Neuronal stem cell (in vitro differentiated cells): Measurements from ENCODE around the gene PDXDC1.

Experiments used
- DNase-seq: peaks from one replicate; pipeline ENCODE4 v3.0.0-alpha.2; 2013; ENCODE audit warnings: low spot score
- H2AFZ ChIP-seq: one replicate; pipeline ENCODE4 v1.6.1; 2013; ENCODE audit warnings: mild to moderate bottlenecking, low read length, inconsistent platforms
- H2AK5ac ChIP-seq: 2 replicates; pipeline ENCODE4 v1.6.1; 2013; ENCODE audit warnings: low read depth, mild to moderate bottlenecking, inconsistent platforms, low read length, moderate library complexity, mixed read lengths
- H2BK120ac ChIP-seq: 2 replicates; pipeline ENCODE4 v1.6.1; 2013; ENCODE audit warnings: low read depth, mild to moderate bottlenecking, inconsistent platforms, low read length, moderate library complexity, mixed read lengths
- H2BK12ac ChIP-seq: one replicate; pipeline ENCODE4 v1.6.1; 2013; ENCODE audit warnings: low read length, inconsistent platforms
- H2BK15ac ChIP-seq: 2 replicates; pipeline ENCODE4 v1.6.1; 2013; ENCODE audit warnings: mild to moderate bottlenecking, low read length, inconsistent platforms, mixed read lengths
- H2BK5ac ChIP-seq: one replicate; pipeline ENCODE4 v1.6.1; 2013; ENCODE audit warnings: inconsistent platforms, mild to moderate bottlenecking, low read length, moderate library complexity
- H3K14ac ChIP-seq: one replicate; pipeline ENCODE4 v1.6.1; 2013; ENCODE audit warnings: low read length, inconsistent platforms
- H3K18ac ChIP-seq: 2 replicates; pipeline ENCODE4 v1.6.1; 2013; ENCODE audit warnings: low read length, inconsistent platforms
- H3K23ac ChIP-seq: 2 replicates; pipeline ENCODE4 v1.6.1; 2013; ENCODE audit warnings: low read depth, mild to moderate bottlenecking, mixed read lengths, low read length, inconsistent platforms; ENCODE audit not compliant: poor library complexity
- H3K27ac ChIP-seq: replicated peaks from 3 replicates; pipeline ENCODE4 v1.5.1; 2013; ENCODE audit warnings: low read length, inconsistent platforms
- H3K27me3 ChIP-seq, 3 experiments: 2 replicates each; pipeline ENCODE4 v1.6.1; 2013; ENCODE audit warnings: low read length in 3 of 3, mild to moderate bottlenecking in 2 of 3, inconsistent platforms in 1 of 3, low read depth in 1 of 3, mixed read lengths in 1 of 3, moderate library complexity in 1 of 3; ENCODE audit not compliant: control insufficient read depth in 3 of 3, insufficient read depth in 3 of 3
- H3K36me3 ChIP-seq, 2 donors: replicated peaks in 1 of 2; 2 replicates each; pipeline ENCODE4 v1.6.1; 2013; ENCODE audit warnings: low read length in 2 of 2; ENCODE audit not compliant: control insufficient read depth in 2 of 2, insufficient read depth in 2 of 2
- H3K4ac ChIP-seq: 2 replicates; pipeline ENCODE4 v1.6.1; 2013; ENCODE audit warnings: inconsistent platforms, mild to moderate bottlenecking, low read length, moderate library complexity
- H3K4me1 ChIP-seq, 2 donors: 1 replicate in 1 of 2; 2 replicates in 1 of 2; pipeline ENCODE4 v1.6.1; 2013; ENCODE audit warnings: low read length in 2 of 2, low read depth in 1 of 2; ENCODE audit not compliant: control insufficient read depth in 2 of 2, insufficient read depth in 1 of 2
- H3K4me2 ChIP-seq: one replicate; pipeline ENCODE4 v1.6.1; 2013; ENCODE audit warnings: mild to moderate bottlenecking, low read length, inconsistent platforms; ENCODE audit not compliant: insufficient read depth, poor library complexity, severe bottlenecking
- H3K4me3 ChIP-seq, 2 donors: 2 replicates each; pipeline ENCODE4 v1.5.1; 2013; ENCODE audit warnings: low read length in 2 of 2, mild to moderate bottlenecking in 2 of 2, inconsistent platforms in 1 of 2, moderate library complexity in 1 of 2
- H3K79me1 ChIP-seq: one replicate; pipeline ENCODE4 v1.6.1; 2013; ENCODE audit warnings: low read depth, mild to moderate bottlenecking, inconsistent platforms, low read length, moderate library complexity
- H3K9ac ChIP-seq: one replicate; pipeline ENCODE4 v1.6.1; 2013; ENCODE audit warnings: mild to moderate bottlenecking, low read depth, low read length, inconsistent platforms; ENCODE audit not compliant: poor library complexity
- H3K9me3 ChIP-seq, 2 donors: replicated peaks in 1 of 2; 2 replicates each; pipeline versions ENCODE3 to v1.6.1; 2013; ENCODE audit warnings: low read length in 2 of 2, mild to moderate bottlenecking in 2 of 2, inconsistent platforms in 1 of 2, low read depth in 1 of 2, mixed read lengths in 1 of 2, moderate library complexity in 1 of 2; ENCODE audit not compliant: control insufficient read depth in 2 of 2, insufficient read depth in 1 of 2
- H4K8ac ChIP-seq: one replicate; pipeline ENCODE4 v1.6.1; 2013; ENCODE audit warnings: low read depth, mild to moderate bottlenecking, inconsistent platforms, low read length, moderate library complexity
- H4K91ac ChIP-seq: one replicate; pipeline ENCODE4 v1.6.1; 2013; ENCODE audit warnings: low read length, low read depth, mild to moderate bottlenecking, inconsistent platforms; ENCODE audit not compliant: poor library complexity
- WGBS, 2 donors: extraction: QIAGEN DNeasy Blood & Tissue Kit; methylation state at CpG; one replicate each; pipeline ENCODE4 v1.1.7; 2013; ENCODE audit warnings: missing lambda C conversion rate in 2 of 2, mixed read lengths in 1 of 2; ENCODE audit not compliant: insufficient read length in 2 of 2, insufficient replicate concordance in 1 of 2; ENCODE audit errors: extremely low coverage in 2 of 2; 5-methylcytosine and 5-hydroxymethylcytosine counted together

Gene PDXDC1

GRCh38 chr16:15031179-15031578 is 56.4 kb downstream of the PDXDC1 start:
- Histone ChIP-seq H3K27me3 (no peaks in the 10 kb centered on the region), H4K8ac (no peak overlapping the region), H2AK5ac (no peak overlapping the region), H3K18ac (no peak overlapping the region), H3K36me3 (peaks cover 45 to 74% of the 10 kb centered on the region in 2 donors), H3K14ac (no peak overlapping the region), H3K27ac (no peak overlapping the region), H3K4ac (no peak overlapping the region), H3K79me1 (no peaks in the 10 kb centered on the region), H3K4me1 (no peaks in the 10 kb centered on the region), H3K4me3 (no peak overlapping the region), H2AFZ (no peak overlapping the region), H3K9me3 (no peaks in the 10 kb centered on the region), H3K4me2 (no peak overlapping the region), H3K23ac (no peak overlapping the region), H2BK120ac (no peak overlapping the region), H3K9ac (no peak overlapping the region), H2BK5ac (no peak overlapping the region), H4K91ac (no peak overlapping the region), H2BK12ac (no peak overlapping the region), H2BK15ac (no peak overlapping the region)
- no peak for DNase-seq
- no CpG with 5 or more reads among the region's 2 CpGs for WGBS, 2 donors

- WGBS, 2 donors = no CpG with 5 or more reads among the region's 8 CpGs
- Histone ChIP-seq H2BK15ac (no peak overlapping the region), H3K23ac (no peak overlapping the region), H2AK5ac (no peak overlapping the region), H2BK120ac (no peak overlapping the region), H3K4ac (no peak overlapping the region), H3K27me3 (no peaks in the 10 kb centered on the region), H3K4me1 (no peaks in the 10 kb centered on the region), H3K9me3 (no peaks in the 10 kb centered on the region), H3K79me1 (no peaks in the 10 kb centered on the region), H3K27ac (no peak overlapping the region), H2BK5ac (no peak overlapping the region), H3K14ac (no peak overlapping the region), H3K4me2 (no peak overlapping the region), H3K4me3 (no peak overlapping the region), H4K8ac (no peak overlapping the region), H4K91ac (no peak overlapping the region), H3K36me3 (peaks cover 48 to 78% of the 10 kb centered on the region in 2 donors), H2AFZ (no peak overlapping the region), H3K18ac (no peak overlapping the region), H2BK12ac (no peak overlapping the region), H3K9ac (no peak overlapping the region)
- no peak for DNase-seq
Measured at GRCh38 chr16:15031586-15031985, 56.8 kb downstream of the PDXDC1 start.

GRCh38 chr16:15032547-15033308 is 57.9 kb downstream of the PDXDC1 start:
- H3K18ac ChIP-seq = no peak overlapping the region
- H3K27ac ChIP-seq = no peak overlapping the region
- peaks cover 53 to 89% of the 10 kb centered on the region in 2 donors for H3K36me3 ChIP-seq
- H3K4me3 ChIP-seq = no peak overlapping the region
- H3K4me2 ChIP-seq = no peak overlapping the region
- no peak overlapping the region for H4K8ac ChIP-seq
- H2AK5ac ChIP-seq = no peak overlapping the region
- H3K9me3 ChIP-seq = no peaks in the 10 kb centered on the region
- no peak overlapping the region for H2AFZ ChIP-seq
- no peaks in the 10 kb centered on the region for H3K27me3 ChIP-seq
- H2BK120ac ChIP-seq = no peak overlapping the region
- H2BK12ac ChIP-seq = no peak overlapping the region
- H2BK5ac ChIP-seq = no peak overlapping the region
- no peak overlapping the region for H3K4ac ChIP-seq
- H3K4me1 ChIP-seq = no peaks in the 10 kb centered on the region
- WGBS, 2 donors = no CpG with 5 or more reads among the region's 13 CpGs
- no peak overlapping the region for H3K14ac ChIP-seq
- no peak overlapping the region for H4K91ac ChIP-seq
- DNase-seq = no peak
- no peak overlapping the region for H2BK15ac ChIP-seq
- H3K23ac ChIP-seq = no peak overlapping the region
- no peaks in the 10 kb centered on the region for H3K79me1 ChIP-seq
- H3K9ac ChIP-seq = no peak overlapping the region

GRCh38 chr16:15033309-15033707 is 58.5 kb downstream of the PDXDC1 start:
- Histone ChIP-seq H3K27me3 (no peaks in the 10 kb centered on the region), H2BK12ac (no peak overlapping the region), H4K91ac (no peak overlapping the region), H3K27ac (no peak overlapping the region), H2AK5ac (no peak overlapping the region), H3K9me3 (no peaks in the 10 kb centered on the region), H3K18ac (no peak overlapping the region), H3K4me1 (no peaks in the 10 kb centered on the region), H3K79me1 (no peaks in the 10 kb centered on the region), H3K14ac (no peak overlapping the region), H3K4ac (no peak overlapping the region), H3K36me3 (peaks cover 53 to 91% of the 10 kb centered on the region in 2 donors), H4K8ac (no peak overlapping the region), H2AFZ (no peak overlapping the region), H3K9ac (no peak overlapping the region), H3K23ac (no peak overlapping the region), H2BK15ac (no peak overlapping the region), H2BK5ac (no peak overlapping the region), H3K4me3 (no peak overlapping the region), H3K4me2 (no peak overlapping the region), H2BK120ac (no peak overlapping the region)
- no peak for DNase-seq
- no CpG with 5 or more reads among the region's 14 CpGs for WGBS, 2 donors
